HG03520 (cell line): ENCODE measurements around the gene SMYD3.

Source experiments
- ATAC-seq: cut with Tn5 transposase; IDR thresholded peaks from one replicate; pipeline ENCODE4 v1.9.1; 2021; ENCODE audit warnings: mild to moderate bottlenecking, moderate library complexity; ENCODE audit not compliant: unreplicated experiment

The SMYD3 gene

GRCh38 chr1:246471688-246472087 is 35.4 kb downstream of the SMYD3 start:
- ATAC-seq, result no peak

- ATAC-seq, result no peak
These were observed 36.5 kb downstream of the SMYD3 start for GRCh38 chr1:246470585-246470984.

GRCh38 chr1:246462986-246463385 is 44.1 kb downstream of the SMYD3 start:
- no peak for ATAC-seq

- no peak for ATAC-seq
These were observed 46.7 kb downstream of the SMYD3 start for GRCh38 chr1:246460406-246460805.

GRCh38 chr1:246459221-246459620 is 47.9 kb downstream of the SMYD3 start:
- no peak for ATAC-seq

GRCh38 chr1:246455476-246455875 is 51.6 kb downstream of the SMYD3 start:
- no peak for ATAC-seq

- no peak for ATAC-seq
These were observed 52.4 kb downstream of the SMYD3 start for GRCh38 chr1:246454655-246455054.

- ATAC-seq, result no peak
These were observed 56.3 kb downstream of the SMYD3 start for GRCh38 chr1:246450611-246451251.

GRCh38 chr1:246448373-246448772 is 58.7 kb downstream of the SMYD3 start:
- no peak for ATAC-seq

GRCh38 chr1:246447501-246447900 is 59.6 kb downstream of the SMYD3 start:
- ATAC-seq, result no peak

GRCh38 chr1:246445503-246445902 is 61.6 kb downstream of the SMYD3 start:
- ATAC-seq, result no peak

GRCh38 chr1:246444617-246445016 is 62.5 kb downstream of the SMYD3 start:
- ATAC-seq, result no peak

- ATAC-seq, result no peak
These were observed 69.1 kb downstream of the SMYD3 start for GRCh38 chr1:246437961-246438360.

GRCh38 chr1:246435421-246436041 is 71.5 kb downstream of the SMYD3 start:
- ATAC-seq, result no peak

GRCh38 chr1:246434335-246434734 is 72.7 kb downstream of the SMYD3 start:
- no peak for ATAC-seq

- no peak for ATAC-seq
These were observed 78.4 kb downstream of the SMYD3 start for GRCh38 chr1:246428542-246429308.

- no peak for ATAC-seq
These were observed 79.5 kb downstream of the SMYD3 start for GRCh38 chr1:246427611-246428010.

GRCh38 chr1:246425895-246426294 is 81.2 kb downstream of the SMYD3 start:
- ATAC-seq, result no peak

GRCh38 chr1:246425139-246425794 is 81.8 kb downstream of the SMYD3 start:
- ATAC-seq, result no peak

GRCh38 chr1:246420300-246420699 is 86.8 kb downstream of the SMYD3 start:
- ATAC-seq, result no peak

- no peak for ATAC-seq
These were observed 88.3 kb downstream of the SMYD3 start for GRCh38 chr1:246418565-246419312.
